ENCODE measurements around the gene PSD. TPM values are rescaled to one million over a fixed set of nuclear protein-coding genes. Genes with fewer than 3 reads are reported as not detected.

PSD gene
- total and polyA plus RNA-seq, 9 of the 15 experiments (the other 6 are each of a cell fraction or from before 2014, with no cell fraction given), result 0.11 to 1.7 (median 0.54) TPM; not detected in 2

GRCh38 chr10:102450374-102451104 lies 32.0 kb upstream of the PSD start (continued):
- no peak for TF ChIP-seq PCBP1 (IDR thresholded peaks at IDR 0.05; ENCODE audit: low read depth, low read length, poor library complexity, severe bottlenecking)
- TF ChIP-seq ZEB2 (IDR thresholded peaks at IDR 0.05), result no peak
- TF ChIP-seq POLR2H (tag; IDR thresholded peaks at IDR 0.05; ENCODE audit: low read depth), result no peak; the same call in 1 of the 2 replicates
- no peak for TF ChIP-seq SREBF2 (CRISPR knock-in tag; IDR thresholded peaks at IDR 0.05)
- no peak for TF ChIP-seq FOXK1 (CRISPR knock-in tag; IDR thresholded peaks at IDR 0.05; ENCODE audit: borderline replicate concordance)
- no peak for TF ChIP-seq TCF7L2 (IDR thresholded peaks at IDR 0.05; ENCODE audit: low read depth, low read length)
- no peak for TF ChIP-seq RNF219 (CRISPR knock-in tag; IDR thresholded peaks at IDR 0.05)
- TF ChIP-seq NKRF (IDR thresholded peaks at IDR 0.05; ENCODE audit: borderline replicate concordance), result no peak
- no peak for TF ChIP-seq FOXJ3 (CRISPR knock-in tag; IDR thresholded peaks at IDR 0.05)
- no peak for TF ChIP-seq ZHX1 (conservative IDR thresholded peaks at IDR 0.05; ENCODE audit: low read length)
- TF ChIP-seq NR1H2 (CRISPR knock-in tag; IDR thresholded peaks at IDR 0.05), result 0 out of 2 replicates have a peak, but pooled peaks have one; percentile 50
- TF ChIP-seq WHSC1 (IDR thresholded peaks at IDR 0.05; ENCODE audit: low read length), result no peak
- TF ChIP-seq NEUROD1 (IDR thresholded peaks at IDR 0.05; ENCODE audit: borderline replicate concordance, low read depth, low read length, partially characterized antibody), result no peak
- no peak for TF ChIP-seq ELK1 (CRISPR knock-in tag; IDR thresholded peaks at IDR 0.05)
- TF ChIP-seq POLR2AphosphoS5 (IDR thresholded peaks at IDR 0.05; ENCODE audit: control insufficient read depth, insufficient read depth, low read depth, low read length), result no peak
- no peak for TF ChIP-seq ZNF764 (CRISPR knock-in tag; IDR thresholded peaks at IDR 0.05; ENCODE audit: low read depth)
- no peak for TF ChIP-seq NCOA4 (IDR thresholded peaks at IDR 0.05; ENCODE audit: partially characterized antibody)
- TF ChIP-seq LEF1 (IDR thresholded peaks at IDR 0.05), result no peak
